ENCODE data around the gene PHTF1.
A peak's percentile ranks its signal among the peaks of the same experiment; 100 is the strongest.

The PHTF1 gene

DNA sequence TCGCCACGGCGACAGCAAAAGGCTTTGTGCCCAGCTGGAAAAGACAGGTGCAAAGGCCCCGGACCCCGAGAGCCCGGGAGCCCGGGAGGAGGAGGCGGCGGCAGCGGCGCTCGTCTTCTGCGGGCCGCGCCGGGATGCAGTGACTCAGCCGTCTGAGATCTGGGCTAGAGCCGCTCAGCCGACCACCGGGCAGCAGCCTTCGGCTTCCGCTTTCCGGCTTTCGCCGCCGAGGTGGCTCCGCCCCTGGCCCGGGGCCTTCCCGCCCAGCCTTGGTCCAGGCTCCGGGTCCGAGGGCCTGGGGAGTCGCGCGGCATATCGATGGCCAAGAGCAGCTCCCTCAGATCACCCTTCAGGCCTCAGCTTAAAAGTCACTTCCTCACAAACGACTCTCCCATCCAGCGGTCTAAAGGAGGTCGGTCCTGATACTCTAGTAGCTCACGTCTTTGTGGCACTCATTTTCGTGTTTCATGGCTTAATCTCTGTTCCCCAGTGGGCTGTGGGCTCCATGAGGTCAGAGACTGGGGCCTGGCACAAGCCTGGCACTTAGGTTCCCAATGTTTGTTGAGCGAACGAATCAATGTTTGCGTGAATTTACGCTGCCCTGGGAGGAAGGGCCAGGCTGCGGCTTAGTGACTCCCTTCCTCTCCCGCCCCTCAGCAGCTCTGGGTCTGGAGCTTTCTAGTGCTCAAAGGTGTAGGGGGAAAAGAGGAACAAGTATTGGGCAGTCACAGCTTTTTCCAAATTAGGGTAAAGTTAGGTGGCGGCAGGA, at the start of gene PHTF1:
PHTF1 (minus strand) TSS at position 154 of the 769 bp plus-strand sequence. CDS start 783 bp downstream, outside the sequence.
- peak within 1 kb of the TSS; percentile 90 for H3K27ac ChIP-seq
- H3K79me2 ChIP-seq: no peaks in the 10 kb centered on the region
- H3K36me3 ChIP-seq (ENCODE audit: control insufficient read depth, insufficient read depth, low read length): no peaks in the 10 kb centered on the region
- H3K4me2 ChIP-seq (ENCODE audit: low read length): peak within 1 kb of the TSS; percentile 92
- H2AFZ ChIP-seq: peak within 1 kb of the TSS; percentile 96
- H3K4me1 ChIP-seq: no peaks in the 10 kb centered on the region
- peak within 1 kb of the TSS; percentile 1 for H3K9ac ChIP-seq
- no peaks in the 10 kb centered on the region for H3K9me3 ChIP-seq (ENCODE audit: control insufficient read depth, low read length)
- no peaks in the 10 kb centered on the region for H3K27me3 ChIP-seq (ENCODE audit: control insufficient read depth, insufficient read depth, low read length)
- no peak for TF ChIP-seq CTCF (IDR thresholded peaks at IDR 0.05)
- peak within 1 kb of the TSS; percentile 95 for H3K4me3 ChIP-seq (ENCODE audit: low read depth, low read length)

DNA sequence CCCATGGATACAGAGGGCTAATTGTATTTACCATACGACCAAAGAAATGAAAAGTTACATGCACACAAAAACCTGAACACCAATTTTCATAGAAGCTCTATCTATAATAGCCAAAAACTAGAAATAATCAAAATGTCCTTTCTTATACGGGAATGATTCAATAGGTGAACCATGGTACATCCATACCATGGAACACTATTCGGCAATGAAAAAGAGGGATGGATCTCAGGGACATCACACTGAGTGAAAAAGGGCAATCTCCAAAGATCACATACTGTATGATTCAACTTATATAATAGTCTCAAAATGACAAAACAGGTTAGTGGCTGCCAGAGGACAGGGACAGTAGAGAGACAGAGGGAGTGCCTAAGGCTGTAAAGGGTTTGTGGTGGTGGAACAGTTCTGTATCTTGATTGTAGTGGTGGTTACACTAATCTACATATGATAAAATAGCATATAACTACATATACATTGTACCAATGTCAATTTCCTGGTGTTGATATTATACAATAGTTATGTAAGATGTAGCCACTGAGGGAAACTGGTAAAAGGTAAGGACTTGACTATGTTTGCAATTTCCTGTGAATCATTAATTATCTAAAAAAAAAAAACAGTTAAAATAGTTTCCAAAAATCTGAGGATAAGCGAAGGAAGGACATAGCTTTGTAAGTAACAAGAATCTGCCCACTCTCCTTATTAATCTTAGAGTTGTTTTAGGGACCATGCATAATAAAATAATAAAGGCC, 49.3 kb upstream of the PHTF1 start:
- H3K36me3 ChIP-seq (ENCODE audit: control insufficient read depth, insufficient read depth, low read length): no peaks in the 10 kb centered on the region
- no peak overlapping the region for H3K4me3 ChIP-seq (ENCODE audit: low read depth, low read length)
- no peaks in the 10 kb centered on the region for H3K27me3 ChIP-seq (ENCODE audit: control insufficient read depth, insufficient read depth, low read length)
- H3K4me1 ChIP-seq: peaks cover 5% of the 10 kb centered on the region
- H3K9me3 ChIP-seq (ENCODE audit: control insufficient read depth, low read length): no peaks in the 10 kb centered on the region
- no peak overlapping the region for H3K9ac ChIP-seq
- TF ChIP-seq CTCF (IDR thresholded peaks at IDR 0.05): no peak
- no peak overlapping the region for H3K4me2 ChIP-seq (ENCODE audit: low read length)
- no peak overlapping the region for H2AFZ ChIP-seq
- peaks cover 29% of the 10 kb centered on the region for H3K79me2 ChIP-seq
- H3K27ac ChIP-seq: no peak overlapping the region

GRCh38 chr1:113805639-113806038, 46.4 kb upstream of the PHTF1 start:
- Histone ChIP-seq H3K79me2 (peaks cover 34% of the 10 kb centered on the region), H3K27ac (no peak overlapping the region), H3K4me1 (peaks cover 8% of the 10 kb centered on the region), H3K4me2 (ENCODE audit: low read length) (no peak overlapping the region), H3K4me3 (ENCODE audit: low read depth, low read length) (no peak overlapping the region), H3K36me3 (ENCODE audit: control insufficient read depth, insufficient read depth, low read length) (no peaks in the 10 kb centered on the region), H2AFZ (no peak overlapping the region), H3K9ac (no peak overlapping the region), H3K9me3 (ENCODE audit: control insufficient read depth, low read length) (no peaks in the 10 kb centered on the region), H3K27me3 (ENCODE audit: control insufficient read depth, insufficient read depth, low read length) (no peaks in the 10 kb centered on the region)
- TF ChIP-seq CTCF (IDR thresholded peaks at IDR 0.05): no peak

DNA sequence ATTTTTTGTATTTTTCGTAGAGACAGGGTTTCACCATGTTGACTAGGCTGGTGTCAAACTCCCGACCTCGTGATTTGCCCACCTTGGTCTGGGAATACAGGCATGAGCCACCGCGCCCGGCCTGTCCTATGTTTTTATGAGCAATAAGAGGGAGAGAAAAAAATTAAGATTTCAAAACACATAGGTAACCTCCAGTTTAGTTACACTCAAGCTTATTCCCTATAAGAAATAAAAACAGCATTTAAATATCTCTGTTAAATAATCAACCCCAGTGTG, 45.9 kb upstream of the PHTF1 start:
- H3K4me3 ChIP-seq (ENCODE audit: low read depth, low read length): no peak overlapping the region
- no peak overlapping the region for H3K27ac ChIP-seq
- peaks cover 8% of the 10 kb centered on the region for H3K4me1 ChIP-seq

More for the DNA sequence above, 45.9 kb upstream of the PHTF1 start:
- H2AFZ ChIP-seq: no peak overlapping the region
- no peaks in the 10 kb centered on the region for H3K9me3 ChIP-seq (ENCODE audit: control insufficient read depth, low read length)
- no peak overlapping the region for H3K9ac ChIP-seq
- no peak overlapping the region for H3K4me2 ChIP-seq (ENCODE audit: low read length)
- no peaks in the 10 kb centered on the region for H3K36me3 ChIP-seq (ENCODE audit: control insufficient read depth, insufficient read depth, low read length)
- no peak for TF ChIP-seq CTCF (IDR thresholded peaks at IDR 0.05)
- no peaks in the 10 kb centered on the region for H3K27me3 ChIP-seq (ENCODE audit: control insufficient read depth, insufficient read depth, low read length)
- H3K79me2 ChIP-seq: peaks cover 32% of the 10 kb centered on the region
